T-cell (primary cell): ENCODE results near the gene COMMD9. TPM values are rescaled to one million over a fixed set of nuclear protein-coding genes. Genes with fewer than 3 reads are reported as not detected.

Experiments
- ATAC-seq, 4 experiments: fragments of 200-7000 bp in 3 of 4; fragments of 150-1000 bp in 1 of 4; cut with Tn5 transposase; replicated peaks in 1 of 4; 1 replicate in 3 of 4; 2 replicates in 1 of 4; pipeline ENCODE4 v1.10.0; 2021; ENCODE audit warnings: moderate library complexity in 3 of 4, mild to moderate bottlenecking in 2 of 4, moderate number of reproducible peaks in 1 of 4
- CTCF ChIA-PET, 2 donors: fragments of 300-600 bp; sonication (Branson Sonifier 250); formaldehyde crosslinking; loops; one replicate each; lab custom pipeline; 2022; ENCODE audit warnings: antibody characterized with exemption in 2 of 2; lab: Charles Lee
- POLR2A ChIA-PET, 2 donors: fragments of 300-600 bp; sonication (Branson Sonifier 250); formaldehyde crosslinking; loops; one replicate each; lab custom pipeline; 2022; ENCODE audit warnings: antibody characterized with exemption in 2 of 2; lab: Charles Lee
- DNase-seq, 35 experiments: peaks; one replicate each; pipeline versions ENCODE4 v3.0.0 to v3.0.0-alpha.2; 2013 to 2023
- H3K27ac ChIP-seq: one replicate; pipeline ENCODE4 v1.5.1; 2013; ENCODE audit warnings: low read length
- H3K27me3 ChIP-seq, 2 experiments: replicated peaks in 1 of 2; 1 replicate in 1 of 2; 2 replicates in 1 of 2; pipeline versions ENCODE4 v1.6.1 to v1.7.0; 2013; ENCODE audit warnings: low read length in 1 of 2, mixed read lengths in 1 of 2; ENCODE audit not compliant: control insufficient read depth in 2 of 2, insufficient read depth in 2 of 2; ENCODE audit errors: extremely low read depth in 1 of 2
- H3K36me3 ChIP-seq, 2 donors: 1 replicate in 1 of 2; 2 replicates in 1 of 2; pipeline versions ENCODE4 v1.6.1 to v1.7.0; 2013; ENCODE audit warnings: low read length in 1 of 2; ENCODE audit not compliant: control insufficient read depth in 2 of 2, insufficient read depth in 1 of 2; ENCODE audit errors: extremely low read depth in 1 of 2
- H3K4me1 ChIP-seq, 2 experiments: 1 replicate in 1 of 2; 2 replicates in 1 of 2; pipeline versions ENCODE4 v1.6.1 to v1.7.0; 2013; ENCODE audit warnings: low read length in 2 of 2, mixed read lengths in 1 of 2; ENCODE audit not compliant: insufficient read depth in 2 of 2, control insufficient read depth in 1 of 2; ENCODE audit errors: extremely low read depth in 1 of 2
- H3K4me3 ChIP-seq, 2 donors: 1 replicate in 1 of 2; 2 replicates in 1 of 2; pipeline versions ENCODE4 v1.5.1 to v1.7.0; 2013; ENCODE audit warnings: mild to moderate bottlenecking in 2 of 2, low read length in 1 of 2, moderate library complexity in 1 of 2; ENCODE audit not compliant: control insufficient read depth in 1 of 2; ENCODE audit errors: extremely low read depth in 1 of 2
- H3K9me3 ChIP-seq: 2 replicates; pipeline ENCODE4 v1.7.0; 2013
- H3K27ac Mint-ChIP-seq, 2 donors: one replicate each; pipeline ENCODE4 v1.8.0; 2020 to 2021; ENCODE audit warnings: mild to moderate bottlenecking in 2 of 2, mixed read lengths in 2 of 2
- H3K27me3 Mint-ChIP-seq, 2 donors: one replicate each; pipeline ENCODE4 v1.8.0; 2021 to 2022; ENCODE audit warnings: mixed read lengths in 2 of 2
- H3K36me3 Mint-ChIP-seq: one replicate; pipeline ENCODE4 v1.8.0; 2021; ENCODE audit warnings: mixed read lengths
- H3K4me1 Mint-ChIP-seq, 3 donors: one replicate each; pipeline ENCODE4 v1.8.0; 2020 to 2022; ENCODE audit warnings: mixed read lengths in 3 of 3, mild to moderate bottlenecking in 1 of 3
- H3K4me3 Mint-ChIP-seq, 3 donors: one replicate each; pipeline ENCODE4 v1.8.0; 2020 to 2022; ENCODE audit warnings: mild to moderate bottlenecking in 3 of 3, mixed read lengths in 3 of 3, moderate library complexity in 3 of 3
- H3K9me3 Mint-ChIP-seq, 3 donors: one replicate each; pipeline ENCODE4 v1.8.0; 2020 to 2022; ENCODE audit warnings: mixed read lengths in 3 of 3
- WGBS: methylation state at CpG from one replicate; pipeline ENCODE4 v1.1.5; 2013; ENCODE audit warnings: missing lambda C conversion rate; ENCODE audit not compliant: insufficient coverage; 5-methylcytosine and 5-hydroxymethylcytosine counted together
- total RNA-seq, 35 experiments: library from RNA in 6 of 35; stranded (reverse) in 6 of 35; fragments of 120-200 nt in 1 of 35; gene quantifications; one replicate each; pipeline versions ENCODE4 v1.2.1 to v1.2.4 and lab custom pipeline; 2013 to 2026

COMMD9 gene
- total RNA-seq, 5 donors from 2014 or later (not counting 1 experiment from before 2014, with no cell fraction given), result 37.8 to 48.0 (median 40.3) TPM

DNA sequence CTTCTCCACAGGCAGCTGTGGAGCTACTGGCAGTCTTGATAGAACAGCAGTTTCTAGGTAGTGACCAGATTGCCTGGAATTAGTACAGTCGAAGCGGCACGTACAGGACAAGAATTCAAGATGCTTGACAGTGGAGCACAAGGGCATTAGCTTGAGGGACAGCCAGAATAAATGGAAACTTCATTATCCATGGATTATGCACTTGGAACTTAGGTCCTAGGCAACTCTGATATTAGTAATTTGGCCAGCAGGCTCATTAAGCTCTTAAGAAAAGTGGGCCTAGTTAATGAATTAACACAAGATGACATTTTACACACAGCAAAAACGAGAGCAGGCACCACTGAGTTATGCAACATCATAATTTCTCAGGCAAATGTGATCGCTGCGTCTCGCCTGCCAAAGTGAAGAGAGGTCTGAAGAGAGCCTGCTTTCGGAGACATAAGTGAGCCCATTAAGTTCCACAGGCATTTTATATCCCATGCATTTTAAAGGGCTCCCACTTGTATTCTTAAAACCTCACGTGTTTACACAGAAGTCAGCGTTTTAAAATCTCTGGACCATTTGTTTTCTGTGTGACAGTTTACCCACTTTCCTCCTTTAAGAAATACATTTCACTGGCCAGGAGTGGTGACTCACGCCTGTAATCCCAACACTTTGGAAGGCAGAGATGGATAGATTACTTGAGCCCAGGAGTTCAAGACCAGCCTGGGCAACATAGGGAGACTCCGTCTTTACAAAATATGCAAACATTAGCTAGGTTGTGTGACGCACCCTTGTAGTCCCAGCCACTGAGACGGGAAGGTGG lies 66.2 kb downstream of the COMMD9 start:
- Histone ChIP-seq H3K27ac (no peak overlapping the region), H3K4me1 (no peaks in the 10 kb centered on the region), H3K27me3 (peaks cover 0 to 4% of the 10 kb centered on the region in 2 experiments), H3K36me3 (no peaks in the 10 kb centered on the region), H3K9me3 (no peaks in the 10 kb centered on the region), H3K4me3 (no peak overlapping the region)
- DNase-seq (no peak), ATAC-seq (no peak)
- CTCF ChIA-PET, result interaction anchor here in 1 of 2 donors (0.5 kb wide), 1 partner anchor 21 kb away, joined by 3 read pairs; no protein-coding TSS in a partner anchor
- no peaks in the 10 kb centered on the region for H3K36me3 Mint-ChIP-seq
- 90% methylated on average over 6 of the region's 14 CpGs for WGBS
- POLR2A ChIA-PET, result no interaction called here
- H3K27ac Mint-ChIP-seq, result no peak overlapping the region
- peaks cover 4 to 16% (median 9%) of the 10 kb centered on the region in 3 donors for H3K9me3 Mint-ChIP-seq
- H3K4me3 Mint-ChIP-seq, result no peak overlapping the region
- H3K4me1 Mint-ChIP-seq, result no peaks in the 10 kb centered on the region
- H3K27me3 Mint-ChIP-seq, result peaks cover 2 to 3% of the 10 kb centered on the region in 2 donors

Other genes starting within 250 kb of the COMMD9 start
- 10 to 100 TPM; 22.3 to 64.0 (median 31.3) TPM for gene PRR5L, start 6.9 kb upstream of the COMMD9 start, total RNA-seq
- gene TRAF6, start 220.8 kb upstream of the COMMD9 start, total RNA-seq, result 10 to 100 TPM; 17.3 to 26.0 (median 19.4) TPM